Measurements from ENCODE around the gene LHX3. TPM values are rescaled to one million over a fixed set of nuclear protein-coding genes. Genes with fewer than 3 reads are reported as not detected.

The LHX3 gene
- total RNA-seq, 1 donor from 2014 or later = not detected

GRCh38 chr9:136216541-136217244, 11.8 kb upstream of the LHX3 start:
- no peak for DNase-seq (ENCODE audit: low spot score in 2 of 2, unreplicated experiment in 2 of 2)
- Mint-ChIP-seq H3K36me3 (peaks cover 24% of the 10 kb centered on the region), H3K27ac (no peak overlapping the region), H3K9me3 (no peaks in the 10 kb centered on the region), H3K27me3 (ENCODE audit: low read depth) (no peaks in the 10 kb centered on the region), H3K4me1 (no peaks in the 10 kb centered on the region), H3K4me3 (no peak overlapping the region)
- TF ChIP-seq CTCF (IDR thresholded peaks at IDR 0.05; ENCODE audit: unreplicated experiment) = no peak

- H3K9me3 Mint-ChIP-seq = no peaks in the 10 kb centered on the region
- H3K27ac Mint-ChIP-seq = no peak overlapping the region
- H3K27me3 Mint-ChIP-seq (ENCODE audit: low read depth) = no peaks in the 10 kb centered on the region
- DNase-seq (ENCODE audit: low spot score in 2 of 2, unreplicated experiment in 2 of 2) = no peak
- TF ChIP-seq CTCF (IDR thresholded peaks at IDR 0.05; ENCODE audit: unreplicated experiment) = no peak
- H3K4me1 Mint-ChIP-seq = no peaks in the 10 kb centered on the region
- H3K4me3 Mint-ChIP-seq = no peak overlapping the region
- peaks cover 24% of the 10 kb centered on the region for H3K36me3 Mint-ChIP-seq
These were observed 8.8 kb upstream of the LHX3 start for GRCh38 chr9:136213733-136214132.

- no peak overlapping the region for H3K4me3 Mint-ChIP-seq
- no peaks in the 10 kb centered on the region for H3K4me1 Mint-ChIP-seq
- peaks cover 27% of the 10 kb centered on the region for H3K36me3 Mint-ChIP-seq
- no peak for DNase-seq (ENCODE audit: low spot score in 2 of 2, unreplicated experiment in 2 of 2)
- no peaks in the 10 kb centered on the region for H3K27me3 Mint-ChIP-seq (ENCODE audit: low read depth)
- no peak overlapping the region for H3K27ac Mint-ChIP-seq
- no peaks in the 10 kb centered on the region for H3K9me3 Mint-ChIP-seq
- no peak for TF ChIP-seq CTCF (IDR thresholded peaks at IDR 0.05; ENCODE audit: unreplicated experiment)
These were observed 7.5 kb upstream of the LHX3 start for GRCh38 chr9:136212345-136212950.

- no peak overlapping the region for H3K4me3 Mint-ChIP-seq
- no peaks in the 10 kb centered on the region for H3K4me1 Mint-ChIP-seq
- peaks cover 2% of the 10 kb centered on the region for H3K27me3 Mint-ChIP-seq (ENCODE audit: low read depth)
- no peak for TF ChIP-seq CTCF (IDR thresholded peaks at IDR 0.05; ENCODE audit: unreplicated experiment)
- DNase-seq (ENCODE audit: low spot score in 2 of 2, unreplicated experiment in 2 of 2) = no peak
- H3K9me3 Mint-ChIP-seq = no peaks in the 10 kb centered on the region
- peaks cover 29% of the 10 kb centered on the region for H3K36me3 Mint-ChIP-seq
- H3K27ac Mint-ChIP-seq = no peak overlapping the region
These were observed 6.8 kb upstream of the LHX3 start for GRCh38 chr9:136211441-136212344.

GRCh38 chr9:136211006-136211405, 6.1 kb upstream of the LHX3 start:
- no peak for DNase-seq (ENCODE audit: low spot score in 2 of 2, unreplicated experiment in 2 of 2)
- Mint-ChIP-seq H3K27ac (no peak overlapping the region), H3K4me1 (no peaks in the 10 kb centered on the region), H3K9me3 (no peaks in the 10 kb centered on the region), H3K27me3 (ENCODE audit: low read depth) (peaks cover 6% of the 10 kb centered on the region), H3K4me3 (no peak overlapping the region), H3K36me3 (peaks cover 32% of the 10 kb centered on the region)
- TF ChIP-seq CTCF (IDR thresholded peaks at IDR 0.05; ENCODE audit: unreplicated experiment) = no peak
